Skeletal muscle tissue (tissue), 4 donors: ENCODE data around the gene SLC34A1. TPM values are rescaled to one million over a fixed set of nuclear protein-coding genes. Genes with fewer than 3 reads are reported as not detected.
A peak's percentile ranks its signal among the peaks of the same experiment; 100 is the strongest.
"Not testable (repeated sequence)": the region's sequence is repeated elsewhere in the genome, so short reads cannot be mapped to it uniquely, and the experiment has no call there.

Source experiments
- H3K27ac ChIP-seq: one replicate; pipeline ENCODE4 v1.7.0; 2013; ENCODE audit warnings: mild to moderate bottlenecking, low read depth, low read length, inconsistent platforms
- H3K27me3 ChIP-seq, 3 donors: one replicate each; pipeline ENCODE4 v1.7.0; 2013; ENCODE audit warnings: low read length in 3 of 3; ENCODE audit not compliant: control insufficient read depth in 3 of 3, insufficient read depth in 3 of 3
- H3K36me3 ChIP-seq, 3 donors: one replicate each; pipeline ENCODE4 v1.7.0; 2013; ENCODE audit warnings: low read length in 3 of 3; ENCODE audit not compliant: control insufficient read depth in 3 of 3, insufficient read depth in 3 of 3
- H3K4me1 ChIP-seq, 3 donors: one replicate each; pipeline ENCODE4 v1.7.0; 2013; ENCODE audit warnings: low read length in 3 of 3, mild to moderate bottlenecking in 3 of 3; ENCODE audit not compliant: control insufficient read depth in 3 of 3, insufficient read depth in 3 of 3
- H3K4me3 ChIP-seq, 3 donors: one replicate each; pipeline ENCODE4 v1.7.0; 2013; ENCODE audit warnings: low read length in 3 of 3
- H3K9ac ChIP-seq, 3 donors: one replicate each; pipeline ENCODE4 v1.7.0; 2013; ENCODE audit warnings: low read length in 3 of 3, mild to moderate bottlenecking in 3 of 3, moderate library complexity in 2 of 3, low read depth in 1 of 3
- H3K9me3 ChIP-seq, 3 donors: one replicate each; pipeline ENCODE4 v1.7.0; 2013; ENCODE audit warnings: low read length in 3 of 3; ENCODE audit not compliant: control insufficient read depth in 3 of 3
- total RNA-seq: library from RNA; depleted of rRNA; stranded (reverse); fragments of >200 nt; gene quantifications from one replicate; pipeline ENCODE4 v1.2.3, GENCODE V29; 2014
- donor health status: Osteomylitis.

SLC34A1 gene
- total RNA-seq, 1 donor from 2014 or later = not detected

DNA sequence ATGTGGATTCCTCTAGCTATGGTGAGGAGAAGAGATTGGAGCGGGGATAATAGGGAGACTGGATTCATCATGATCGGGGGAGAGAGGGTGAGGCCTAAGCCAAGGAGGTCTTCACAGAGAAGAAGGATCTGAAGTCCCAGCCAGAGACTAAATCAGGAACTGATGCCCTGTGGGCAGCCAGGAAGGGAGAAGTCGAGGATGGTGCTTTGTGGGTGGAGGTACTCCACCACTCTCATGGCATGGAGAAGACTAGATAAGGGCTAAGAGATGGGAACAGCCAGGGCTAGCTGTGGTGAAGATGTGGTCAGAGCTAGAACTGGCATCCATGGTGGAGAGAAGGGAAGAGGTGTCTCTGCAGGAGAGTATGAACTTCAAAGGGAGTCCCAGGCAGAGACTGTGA, 29.5 kb upstream of the SLC34A1 start:
- Histone ChIP-seq H3K9me3 (no peaks in the 10 kb centered on the region), H3K4me1 (peaks cover 34 to 48% (median 47%) of the 10 kb centered on the region in 3 donors)

DNA sequence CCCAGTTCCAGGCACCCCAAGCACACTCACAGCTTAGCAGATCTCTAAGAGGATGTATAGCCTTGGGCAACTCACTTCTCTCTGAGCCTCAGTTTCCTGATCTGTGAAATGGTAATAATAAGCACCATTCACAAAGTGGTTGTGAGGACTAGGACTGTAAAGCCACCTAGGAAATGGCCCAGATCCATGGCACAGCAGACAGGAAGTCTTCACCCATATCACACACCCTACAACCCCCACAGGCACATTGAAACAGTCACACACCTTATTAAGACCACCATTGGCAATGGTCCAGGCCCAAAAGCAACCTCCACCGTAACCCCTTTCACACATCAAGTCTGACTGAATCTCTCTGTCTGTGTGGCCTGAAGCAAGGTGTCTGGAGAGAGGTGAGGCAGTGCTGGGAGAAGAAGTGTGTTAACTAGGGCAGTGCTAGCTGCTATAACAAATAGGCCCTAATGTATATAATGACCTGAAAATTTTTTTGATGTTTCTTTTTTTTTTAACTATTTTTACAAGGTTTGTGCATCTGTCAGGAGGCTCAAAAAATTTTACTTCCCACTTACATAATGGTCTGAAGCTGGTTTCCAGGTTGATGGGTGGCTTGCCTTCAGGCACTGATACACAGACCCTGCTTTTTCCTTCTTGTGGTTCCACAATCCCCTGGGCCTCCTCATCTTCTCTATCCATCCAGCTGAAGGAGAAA, 28.9 kb upstream of the SLC34A1 start:
- H3K9ac ChIP-seq = no peak overlapping the region
- no peak overlapping the region for H3K27ac ChIP-seq
- peaks cover 0 to 3% (median 0%) of the 10 kb centered on the region in 3 donors for H3K36me3 ChIP-seq
- H3K4me3 ChIP-seq = no peak overlapping the region
- no peaks in the 10 kb centered on the region for H3K9me3 ChIP-seq
- H3K4me1 ChIP-seq = peaks cover 28 to 47% (median 42%) of the 10 kb centered on the region in 3 donors
- no peaks in the 10 kb centered on the region for H3K27me3 ChIP-seq

More for the DNA sequence above, 29.5 kb upstream of the SLC34A1 start:
- Histone ChIP-seq H3K36me3 (peaks cover 4 to 9% (median 5%) of the 10 kb centered on the region in 3 donors), H3K4me3 (no peak overlapping the region), H3K27ac (no peak overlapping the region), H3K27me3 (no peaks in the 10 kb centered on the region), H3K9ac (no peak overlapping the region)

DNA sequence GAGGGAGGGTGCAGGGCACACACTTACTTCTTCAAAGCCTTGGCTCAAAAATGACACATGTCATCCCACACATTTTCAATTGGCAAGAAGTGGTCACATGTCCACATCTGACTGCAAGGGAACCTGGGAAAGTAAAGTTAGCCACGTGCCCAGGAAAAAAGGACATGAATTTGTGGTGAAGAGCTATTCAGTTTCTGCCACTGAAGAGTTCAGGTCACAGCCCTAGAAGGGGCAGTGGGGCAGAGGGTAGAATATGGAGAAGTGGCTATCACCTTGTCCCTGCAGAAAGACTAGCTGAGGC, 28.4 kb upstream of the SLC34A1 start:
- Histone ChIP-seq H3K9ac (no peak overlapping the region), H3K4me1 (peaks cover 23 to 42% (median 37%) of the 10 kb centered on the region in 3 donors), H3K27ac (no peak overlapping the region), H3K27me3 (no peaks in the 10 kb centered on the region), H3K36me3 (peaks cover 0 to 2% (median 0%) of the 10 kb centered on the region in 3 donors), H3K4me3 (no peak overlapping the region), H3K9me3 (no peaks in the 10 kb centered on the region)

- Histone ChIP-seq H3K4me3 (no peak overlapping the region), H3K27ac (no peak overlapping the region), H3K4me1 (peaks cover 18 to 39% (median 33%) of the 10 kb centered on the region in 3 donors), H3K9ac (no peak overlapping the region), H3K27me3 (no peaks in the 10 kb centered on the region), H3K36me3 (no peaks in the 10 kb centered on the region), H3K9me3 (no peaks in the 10 kb centered on the region)
These were observed 27.5 kb upstream of the SLC34A1 start for GRCh38 chr5:177356746-177357145.

- H3K9me3 ChIP-seq = no peaks in the 10 kb centered on the region
- H3K4me3 ChIP-seq = no peak overlapping the region
- H3K4me1 ChIP-seq = peaks cover 18 to 36% (median 30%) of the 10 kb centered on the region in 3 donors
- no peak overlapping the region for H3K27ac ChIP-seq
- H3K9ac ChIP-seq = no peak overlapping the region
- H3K27me3 ChIP-seq = no peaks in the 10 kb centered on the region
- H3K36me3 ChIP-seq = no peaks in the 10 kb centered on the region
These were observed 27.1 kb upstream of the SLC34A1 start for GRCh38 chr5:177357146-177357458.

DNA sequence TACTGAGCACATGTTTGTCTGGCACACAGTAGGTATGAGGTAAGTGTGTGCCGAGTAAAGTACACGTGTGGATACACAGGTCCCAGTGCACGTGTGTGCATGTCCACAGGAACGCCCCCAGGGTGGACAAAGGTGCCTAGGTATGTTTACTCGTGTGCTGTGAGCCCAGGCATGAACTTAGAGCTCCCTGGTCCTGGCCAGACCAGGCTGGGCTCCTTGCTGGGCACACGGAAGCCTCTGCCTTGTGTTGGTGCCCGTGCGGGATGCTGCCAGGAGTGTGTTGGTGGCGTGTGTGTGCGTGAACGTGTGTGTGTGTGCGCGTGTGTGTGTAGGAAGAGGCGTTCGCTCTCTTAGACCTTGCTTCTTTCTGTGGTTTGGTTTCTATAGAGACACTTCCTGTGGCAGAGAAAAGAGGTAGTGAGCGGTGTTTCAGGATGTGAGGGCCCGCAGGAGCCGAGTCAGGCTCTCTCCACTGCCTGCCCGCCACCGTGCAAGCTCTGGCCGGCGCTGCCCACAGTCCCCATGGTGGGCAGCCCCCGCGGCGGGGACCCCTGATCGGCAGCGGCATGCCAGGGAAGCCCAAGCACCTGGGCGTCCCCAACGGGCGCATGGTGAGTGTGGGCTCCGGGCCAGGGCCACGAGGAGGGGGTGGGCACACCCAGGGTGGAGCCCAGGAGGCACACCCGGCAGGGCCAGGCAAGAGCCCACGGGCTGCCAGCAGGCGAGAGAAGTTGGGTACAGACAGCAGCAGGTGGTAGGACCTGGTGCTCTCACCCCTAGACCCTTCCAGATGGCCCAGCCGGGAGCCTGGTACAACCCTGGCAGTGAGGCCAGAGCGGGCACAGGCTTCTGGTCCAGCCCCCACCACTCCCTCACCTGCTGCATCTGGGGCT, 26.5 kb upstream of the SLC34A1 start, which contains the start of gene RGS14:
Gene RGS14 (plus strand): TSS at position 466 of the 893 bp plus-strand sequence. CDS start 101 bp downstream, at position 567.
- Histone ChIP-seq H3K4me1 (peaks cover 20 to 34% (median 29%) of the 10 kb centered on the region in 3 donors), H3K27me3 (no peaks in the 10 kb centered on the region), H3K9ac (peak within 1 kb of the TSS; percentile 42 to 59 (median 50)), H3K36me3 (no peaks in the 10 kb centered on the region), H3K27ac (no peak within 1 kb of the TSS), H3K4me3 (peak within 1 kb of the TSS; percentile 41 to 58 (median 50)), H3K9me3 (no peaks in the 10 kb centered on the region)

GRCh38 chr5:177358370-177358819, 25.8 kb upstream of the SLC34A1 start:
- peaks cover 26 to 36% (median 34%) of the 10 kb centered on the region in 3 donors for H3K4me1 ChIP-seq
- H3K4me3 ChIP-seq = peak overlapping the region; percentile 41 to 58 (median 50)
- H3K27ac ChIP-seq = no peak overlapping the region
- peak overlapping the region; percentile 42 to 59 (median 50) for H3K9ac ChIP-seq
- H3K9me3 ChIP-seq = no peaks in the 10 kb centered on the region
- no peaks in the 10 kb centered on the region for H3K36me3 ChIP-seq
- no peaks in the 10 kb centered on the region for H3K27me3 ChIP-seq

- Histone ChIP-seq H3K27me3 (no peaks in the 10 kb centered on the region), H3K27ac (no peak overlapping the region), H3K4me1 (peaks cover 29 to 40% (median 38%) of the 10 kb centered on the region in 3 donors), H3K36me3 (no peaks in the 10 kb centered on the region), H3K9ac (peak overlapping the region in 2 of 3 donors; percentile 20 to 50), H3K9me3 (no peaks in the 10 kb centered on the region), H3K4me3 (no peak overlapping the region)
These were observed 24.8 kb upstream of the SLC34A1 start for GRCh38 chr5:177359451-177359851.

GRCh38 chr5:177359860-177360259, 24.4 kb upstream of the SLC34A1 start:
- Histone ChIP-seq H3K9me3 (no peaks in the 10 kb centered on the region), H3K27ac (no peak overlapping the region), H3K4me3 (no peak overlapping the region), H3K27me3 (no peaks in the 10 kb centered on the region), H3K9ac (no peak overlapping the region), H3K36me3 (no peaks in the 10 kb centered on the region), H3K4me1 (peaks cover 29 to 40% (median 38%) of the 10 kb centered on the region in 3 donors)

- H3K36me3 ChIP-seq, H3K27ac ChIP-seq, H3K9me3 ChIP-seq, H3K4me3 ChIP-seq, H3K9ac ChIP-seq, H3K27me3 ChIP-seq: not testable (repeated sequence)
- H3K4me1 ChIP-seq = peaks cover 29 to 40% (median 38%) of the 10 kb centered on the region in 3 donors
These were observed 23.5 kb upstream of the SLC34A1 start for GRCh38 chr5:177360740-177361139.
